Islet precursor cell (in vitro differentiated cells): ENCODE data around the gene SCN1A.

Source experiments
- DNase-seq: peaks from one replicate; pipeline ENCODE4 v3.0.0-alpha.2; 2018

SCN1A gene

DNA sequence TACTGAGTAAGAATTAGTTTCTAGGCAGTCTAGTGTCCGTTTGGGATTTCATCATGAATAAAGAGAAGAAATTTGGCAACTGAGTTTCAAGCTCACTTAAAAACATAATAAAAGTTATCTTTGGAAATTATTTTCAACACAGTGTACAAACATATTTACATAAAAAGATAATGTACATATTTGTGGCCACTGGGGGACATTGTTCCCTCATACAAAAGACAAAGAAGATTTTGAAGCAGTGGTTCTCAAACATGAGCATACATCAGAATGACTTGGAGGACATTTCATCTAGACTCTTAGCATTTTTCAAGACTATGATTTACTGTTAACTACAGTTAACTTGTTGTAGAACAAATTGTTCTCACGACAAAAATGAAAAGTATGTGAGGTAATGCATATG lies 158.6 kb downstream of the SCN1A start:
- DNase-seq: no peak

- no peak for DNase-seq
Measured at GRCh38 chr2:165967746-165968145, 160.1 kb downstream of the SCN1A start.

GRCh38 chr2:165961818-165962217 lies 166.0 kb downstream of the SCN1A start:
- no peak for DNase-seq

DNA sequence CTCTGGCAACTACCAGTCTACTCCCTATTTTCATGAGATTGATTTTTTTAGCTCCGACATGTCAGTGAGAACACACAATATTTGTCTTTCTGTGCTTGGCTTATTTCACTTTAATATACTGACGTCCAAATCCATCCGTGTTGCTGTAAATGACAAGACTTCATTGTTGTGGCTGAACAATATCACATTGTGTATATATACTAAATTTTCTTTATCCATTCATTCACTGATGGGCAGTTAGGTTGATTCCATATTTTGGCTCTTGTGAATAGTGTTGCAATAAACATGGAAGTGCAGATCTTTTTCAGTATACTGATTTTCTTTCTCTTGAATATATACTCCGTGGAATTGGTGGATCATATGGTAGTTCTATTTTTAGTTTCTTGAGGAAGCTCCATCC lies 168.4 kb downstream of the SCN1A start:
- DNase-seq: no peak

DNA sequence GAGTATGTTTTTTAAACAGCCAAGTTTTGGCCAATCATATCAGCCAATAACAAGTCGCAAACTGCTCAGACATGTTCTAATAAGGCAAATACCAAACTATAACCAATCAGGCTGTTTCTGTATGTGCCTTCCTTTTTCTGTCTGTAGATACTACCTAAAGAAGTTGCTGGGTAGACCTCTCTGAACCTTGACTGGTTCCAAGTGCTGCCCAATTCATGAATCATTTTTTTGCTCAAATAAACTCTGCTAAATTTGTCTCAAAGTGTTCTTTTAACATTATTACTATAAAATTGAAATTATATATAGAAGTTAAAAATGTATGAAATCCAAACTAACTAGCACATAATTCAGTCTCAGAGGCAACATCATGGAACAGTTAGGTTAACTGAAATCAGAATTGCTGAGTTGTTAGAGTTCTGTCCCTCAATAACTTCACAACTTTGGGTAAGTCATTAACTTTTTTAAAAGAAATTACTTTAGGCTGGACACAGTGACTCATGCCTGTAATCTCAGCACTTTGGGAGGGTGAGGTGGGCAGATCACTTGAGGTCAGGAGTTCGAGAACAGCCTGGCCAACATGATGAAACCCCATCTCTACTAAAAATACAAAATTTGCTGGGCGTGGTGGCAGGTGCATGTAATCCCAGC lies 169.4 kb downstream of the SCN1A start:
- DNase-seq: no peak

DNA sequence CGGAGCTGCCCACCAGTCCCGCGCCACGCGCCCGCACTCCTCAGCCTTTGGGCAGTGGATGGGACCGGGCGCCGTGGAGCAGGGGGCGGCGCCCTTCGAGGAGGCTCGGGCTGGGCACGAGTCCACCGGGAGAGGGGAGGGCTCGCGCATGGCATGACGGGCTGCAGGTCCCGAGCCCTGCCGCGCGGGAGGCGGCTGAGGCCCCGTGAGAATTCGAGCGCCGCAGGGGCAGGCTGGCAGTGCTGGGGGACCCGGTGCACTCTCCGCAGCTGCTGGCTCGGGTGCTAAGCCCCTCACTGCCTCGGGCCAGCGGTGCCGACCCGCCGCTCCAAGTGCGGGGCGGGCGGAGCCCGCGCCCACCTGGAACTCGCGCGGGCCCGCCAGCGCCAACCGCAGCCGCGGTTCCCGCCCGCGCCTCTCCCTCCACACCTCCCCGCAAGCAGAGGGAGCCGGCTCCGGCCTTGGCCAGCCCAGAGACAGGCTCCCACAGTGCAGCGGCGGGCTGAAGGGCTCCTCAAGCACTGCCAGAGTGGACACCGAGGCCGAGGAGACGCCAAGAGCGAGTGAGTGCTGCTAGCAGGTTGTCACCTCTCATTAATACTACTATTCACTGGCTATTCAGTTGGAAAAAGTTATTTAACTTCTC lies 170.7 kb downstream of the SCN1A start:
- no peak for DNase-seq

GRCh38 chr2:165953655-165954606 lies 173.9 kb downstream of the SCN1A start, which contains the start of gene TTC21B:
TSS of gene TTC21B (minus strand) at chr2:165953776. CDS start at chr2:165953705, 71 bp downstream.
- peak; percentile 99 for DNase-seq

DNA sequence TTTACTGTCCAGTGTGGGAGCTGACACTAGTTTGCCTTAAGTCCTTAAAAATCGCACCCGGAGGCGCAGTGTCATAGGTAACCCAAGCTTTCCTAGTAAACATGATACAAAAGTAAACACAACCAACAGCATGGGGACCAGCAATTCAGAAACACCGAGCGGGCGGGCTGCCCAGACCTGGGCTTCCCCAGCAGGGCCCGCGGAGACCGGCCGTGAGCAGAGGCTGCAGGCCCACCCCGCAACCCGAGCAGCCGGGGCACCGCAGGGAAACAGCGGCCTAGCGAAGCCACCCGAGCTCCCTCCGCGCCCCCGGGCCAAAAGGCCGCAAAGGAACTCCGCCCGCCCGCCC lies 174.5 kb downstream of the SCN1A start:
- DNase-seq: no peak

DNA sequence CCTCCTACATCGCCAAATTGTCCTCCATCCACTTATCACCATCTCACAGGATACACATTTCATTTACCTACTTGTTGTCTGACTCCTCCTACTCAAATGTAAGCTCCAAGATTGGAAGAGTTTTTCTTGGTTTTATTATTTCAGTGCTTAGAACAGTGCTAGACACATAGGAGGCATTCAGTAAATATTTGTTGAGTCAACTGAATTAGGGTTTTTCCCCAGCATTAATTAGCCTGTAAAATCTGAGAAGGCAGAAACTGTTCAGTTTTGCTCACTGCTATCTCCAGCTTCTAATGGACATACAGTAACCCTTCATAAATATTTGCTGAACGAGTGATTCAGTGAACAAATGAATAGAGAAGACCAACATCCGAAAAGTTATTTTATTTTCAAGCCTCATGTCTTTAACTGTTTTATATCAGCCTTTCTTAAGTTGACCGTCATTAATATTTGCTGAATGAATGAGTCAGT lies 175.0 kb downstream of the SCN1A start:
- no peak for DNase-seq

GRCh38 chr2:165952085-165952484 lies 175.7 kb downstream of the SCN1A start:
- DNase-seq: no peak

DNA sequence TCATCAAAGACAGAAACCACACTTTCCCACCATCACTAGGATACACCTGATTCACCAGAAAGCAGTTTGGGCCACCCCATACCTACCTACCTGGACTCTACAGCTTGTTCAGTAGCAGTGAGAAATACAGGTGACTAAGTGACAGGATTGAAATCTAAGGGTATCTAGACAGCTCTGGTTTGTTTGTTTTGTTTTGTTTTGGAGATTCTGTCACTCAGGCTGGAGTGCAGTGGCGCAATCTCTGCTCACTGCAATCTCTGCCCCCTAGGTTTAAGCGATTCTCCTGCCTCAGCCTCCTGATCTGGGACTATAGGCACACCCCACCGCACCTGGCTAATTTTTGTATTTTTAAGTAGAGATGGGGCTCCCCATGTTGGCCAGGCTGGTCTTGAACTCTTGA lies 177.4 kb downstream of the SCN1A start:
- no peak for DNase-seq

GRCh38 chr2:165941827-165942226 lies 186.0 kb downstream of the SCN1A start:
- DNase-seq: no peak

DNA sequence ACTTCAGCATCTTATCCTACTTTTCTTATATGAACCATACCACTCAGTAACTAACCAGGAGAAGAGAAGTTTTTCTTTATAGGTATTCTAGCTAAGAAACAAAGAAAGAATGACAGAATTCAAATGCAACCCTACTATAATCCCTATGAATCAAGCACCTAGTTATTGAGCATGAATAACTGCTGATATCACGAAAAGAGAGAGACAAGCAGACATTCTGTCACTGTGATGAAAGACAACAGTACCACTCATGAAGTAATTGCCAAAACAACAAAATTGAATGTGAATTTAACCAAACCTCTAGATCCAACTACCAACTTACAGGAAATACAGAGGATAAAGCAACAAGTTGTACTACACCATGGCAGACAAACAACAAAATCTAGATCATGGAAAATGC lies 189.6 kb downstream of the SCN1A start:
- DNase-seq: no peak
